ENCODE measurements around the gene AKR1D1.

AKR1D1 gene

GRCh38 chr7:138125119-138125518 lies 48.9 kb downstream of the AKR1D1 start:
- TF ChIP-seq, protein P1, sequence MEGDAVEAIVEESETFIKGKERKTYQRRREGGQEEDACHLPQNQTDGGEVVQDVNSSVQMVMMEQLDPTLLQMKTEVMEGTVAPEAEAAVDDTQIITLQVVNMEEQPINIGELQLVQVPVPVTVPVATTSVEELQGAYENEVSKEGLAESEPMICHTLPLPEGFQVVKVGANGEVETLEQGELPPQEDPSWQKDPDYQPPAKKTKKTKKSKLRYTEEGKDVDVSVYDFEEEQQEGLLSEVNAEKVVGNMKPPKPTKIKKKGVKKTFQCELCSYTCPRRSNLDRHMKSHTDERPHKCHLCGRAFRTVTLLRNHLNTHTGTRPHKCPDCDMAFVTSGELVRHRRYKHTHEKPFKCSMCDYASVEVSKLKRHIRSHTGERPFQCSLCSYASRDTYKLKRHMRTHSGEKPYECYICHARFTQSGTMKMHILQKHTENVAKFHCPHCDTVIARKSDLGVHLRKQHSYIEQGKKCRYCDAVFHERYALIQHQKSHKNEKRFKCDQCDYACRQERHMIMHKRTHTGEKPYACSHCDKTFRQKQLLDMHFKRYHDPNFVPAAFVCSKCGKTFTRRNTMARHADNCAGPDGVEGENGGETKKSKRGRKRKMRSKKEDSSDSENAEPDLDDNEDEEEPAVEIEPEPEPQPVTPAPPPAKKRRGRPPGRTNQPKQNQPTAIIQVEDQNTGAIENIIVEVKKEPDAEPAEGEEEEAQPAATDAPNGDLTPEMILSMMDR (conservative IDR thresholded peaks at IDR 0.05): no peak
- TF ChIP-seq ZFX (IDR thresholded peaks at IDR 0.05): no peak
- no peak overlapping the region for H3K27ac ChIP-seq

- H3K27ac ChIP-seq: no peak overlapping the region
- TF ChIP-seq ZFX (IDR thresholded peaks at IDR 0.05): no peak
- TF ChIP-seq, protein P1 (conservative IDR thresholded peaks at IDR 0.05): no peak
Measured at GRCh38 chr7:138125598-138126111, 49.4 kb downstream of the AKR1D1 start.

- H3K27ac ChIP-seq: no peak overlapping the region
- TF ChIP-seq, protein P1 (conservative IDR thresholded peaks at IDR 0.05): no peak
- TF ChIP-seq ZFX (IDR thresholded peaks at IDR 0.05): no peak
Measured at GRCh38 chr7:138126928-138127327, 50.7 kb downstream of the AKR1D1 start.

DNA sequence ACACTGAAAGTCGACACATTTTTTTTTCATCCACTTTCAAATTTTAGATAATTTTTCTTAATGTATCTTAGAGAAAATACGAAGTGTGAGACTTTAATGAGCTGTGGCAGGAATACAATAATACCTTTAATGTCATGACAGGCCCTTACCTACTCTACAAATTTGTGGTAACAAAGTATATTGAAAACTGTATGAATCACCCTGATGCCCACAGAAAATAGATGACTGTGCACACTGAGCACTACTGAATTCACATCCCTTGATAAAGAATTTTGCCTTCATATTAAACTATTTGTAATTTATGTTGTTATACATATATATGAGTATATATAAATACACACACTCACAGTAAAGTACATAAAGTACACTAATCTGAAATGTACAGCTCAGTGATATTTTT lies 51.7 kb downstream of the AKR1D1 start:
- no peak for TF ChIP-seq ZFX (IDR thresholded peaks at IDR 0.05)
- TF ChIP-seq, protein P1 (conservative IDR thresholded peaks at IDR 0.05): no peak
- H3K27ac ChIP-seq: no peak overlapping the region

GRCh38 chr7:138129551-138130165 lies 53.4 kb downstream of the AKR1D1 start:
- H3K27ac ChIP-seq: no peak overlapping the region
- no peak for TF ChIP-seq ZFX (IDR thresholded peaks at IDR 0.05)
- TF ChIP-seq, protein P1 (conservative IDR thresholded peaks at IDR 0.05): no peak

DNA sequence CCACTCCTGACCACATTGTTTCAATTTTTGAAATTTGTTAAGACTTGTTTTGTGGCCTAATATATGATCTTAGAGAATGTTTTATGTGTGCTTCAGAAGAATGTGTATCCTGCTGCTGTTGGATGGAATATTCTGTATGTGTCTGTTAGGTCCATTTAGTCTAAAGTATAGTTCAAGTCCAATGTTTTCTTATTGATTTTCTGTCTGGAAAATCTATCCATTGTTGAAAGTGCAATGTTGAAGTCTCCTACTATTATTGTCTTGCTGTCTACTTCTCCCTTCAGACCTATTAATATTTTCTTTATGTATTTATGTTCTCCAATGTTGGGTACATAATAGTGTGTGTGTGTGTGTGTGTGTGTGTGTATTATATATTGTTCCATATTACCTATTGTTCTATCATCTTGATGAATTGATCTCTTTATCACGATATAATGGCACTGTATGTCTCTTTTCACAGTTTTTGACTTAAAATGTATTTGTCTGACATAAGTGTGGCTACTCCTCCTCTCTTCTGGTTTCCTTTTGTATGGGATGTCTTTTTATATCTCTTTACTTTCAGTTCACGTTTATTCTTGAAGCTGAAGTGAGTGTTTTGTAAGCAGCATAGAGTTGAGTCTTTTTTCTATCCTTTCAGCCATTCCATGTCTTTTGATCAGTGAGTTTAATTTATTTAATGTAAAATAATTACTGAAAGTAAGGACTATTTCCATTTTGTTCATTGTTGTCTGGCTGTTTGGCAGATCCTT lies 61.3 kb downstream of the AKR1D1 start:
- no peak overlapping the region for H3K27ac ChIP-seq
- TF ChIP-seq, protein P1 (conservative IDR thresholded peaks at IDR 0.05): no peak
- no peak for TF ChIP-seq ZFX (IDR thresholded peaks at IDR 0.05)

GRCh38 chr7:138138244-138138643 lies 62.0 kb downstream of the AKR1D1 start:
- H3K27ac ChIP-seq: no peak overlapping the region
- TF ChIP-seq ZFX (IDR thresholded peaks at IDR 0.05): no peak
- TF ChIP-seq, protein P1 (conservative IDR thresholded peaks at IDR 0.05): no peak

Measured in C4-2B (cell line).